T follicular helper cell (primary cell): ENCODE data around the gene MAB21L4.

Source experiments
- DNase-seq: peaks from one replicate; pipeline ENCODE4 v3.0.0-alpha.2; 2020; ENCODE audit warnings: low read depth

The MAB21L4 gene

DNA sequence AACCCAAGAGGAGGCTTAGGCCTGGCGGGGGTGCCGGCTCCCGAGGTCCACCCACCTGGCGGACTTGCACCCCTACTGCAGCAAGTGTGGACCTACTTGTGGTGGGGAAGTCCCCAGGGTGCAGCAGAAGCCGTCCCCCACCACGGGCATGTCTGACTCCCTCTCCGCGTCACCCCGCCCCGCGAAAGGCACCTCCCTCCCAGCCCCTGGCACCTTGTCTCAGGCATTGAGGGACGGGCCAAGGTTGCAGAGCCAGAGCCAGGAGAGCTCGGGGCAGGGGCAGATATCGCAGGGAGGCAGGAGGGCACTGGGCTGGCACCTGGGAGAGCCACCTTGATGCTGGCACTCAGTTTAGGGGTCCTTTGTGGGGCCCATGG is 29.2 kb upstream of the MAB21L4 start:
- DNase-seq: no peak

GRCh38 chr2:240922982-240923537 is 27.1 kb upstream of the MAB21L4 start:
- no peak for DNase-seq

GRCh38 chr2:240922245-240922981 is 26.5 kb upstream of the MAB21L4 start:
- no peak for DNase-seq

GRCh38 chr2:240921995-240922244 is 26.0 kb upstream of the MAB21L4 start:
- no peak for DNase-seq

DNA sequence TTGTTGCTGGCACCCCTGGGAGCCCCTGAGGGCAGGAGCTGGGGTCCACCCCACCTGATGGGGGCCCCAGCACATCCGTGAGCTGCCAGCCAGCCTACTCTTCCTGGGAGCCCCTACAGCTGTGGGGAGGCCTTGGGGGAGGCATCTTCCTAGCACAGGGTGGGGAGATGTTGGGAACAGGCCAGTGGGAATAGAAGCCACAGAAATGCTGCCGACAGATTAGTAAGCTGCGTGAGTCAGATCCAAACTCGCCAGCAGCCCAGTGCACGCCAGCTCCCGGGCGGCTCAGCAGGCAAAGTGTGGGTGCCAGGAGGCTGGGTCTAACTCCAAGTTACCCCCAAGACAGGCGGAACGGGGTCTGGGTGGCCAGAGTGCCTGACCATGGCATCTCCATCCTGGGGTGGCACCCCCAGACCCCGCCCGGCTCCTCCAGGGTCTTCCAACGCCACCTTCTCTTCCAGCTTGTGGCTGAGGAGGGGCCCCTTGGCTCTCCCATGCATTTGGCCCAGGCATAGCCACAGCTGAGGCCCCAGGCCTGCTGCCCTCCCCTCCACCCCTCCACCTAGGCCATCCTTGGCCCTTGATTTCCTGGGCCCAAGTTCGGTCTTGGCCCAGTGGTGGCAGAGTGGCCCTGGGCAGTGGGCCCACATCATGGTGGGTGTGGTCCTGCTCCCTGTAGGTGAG is 25.5 kb upstream of the MAB21L4 start:
- no peak for DNase-seq

DNA sequence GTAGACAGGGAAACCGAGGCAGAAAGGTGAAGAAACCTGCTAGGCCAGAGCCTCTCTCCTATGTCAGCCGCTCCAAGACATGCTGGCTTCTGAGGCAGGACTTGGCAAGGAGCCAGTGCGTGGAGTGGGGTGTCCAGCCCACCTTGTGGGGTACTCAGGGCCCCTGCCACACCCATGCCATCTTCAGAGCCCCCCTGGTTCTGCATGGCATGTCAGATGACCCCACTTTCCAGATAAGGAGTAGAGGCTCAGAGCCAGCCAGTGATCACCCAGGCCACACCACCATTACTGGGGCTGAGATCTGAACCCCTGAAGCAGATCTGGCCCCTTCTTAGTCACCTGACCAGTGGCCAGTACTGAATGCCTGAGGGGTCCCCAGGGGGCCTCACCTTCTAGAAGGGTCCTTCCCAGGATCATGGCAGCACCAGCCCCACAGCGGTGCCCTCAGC is 24.9 kb upstream of the MAB21L4 start:
- no peak for DNase-seq

GRCh38 chr2:240919786-240920782 is 24.1 kb upstream of the MAB21L4 start:
- no peak for DNase-seq

DNA sequence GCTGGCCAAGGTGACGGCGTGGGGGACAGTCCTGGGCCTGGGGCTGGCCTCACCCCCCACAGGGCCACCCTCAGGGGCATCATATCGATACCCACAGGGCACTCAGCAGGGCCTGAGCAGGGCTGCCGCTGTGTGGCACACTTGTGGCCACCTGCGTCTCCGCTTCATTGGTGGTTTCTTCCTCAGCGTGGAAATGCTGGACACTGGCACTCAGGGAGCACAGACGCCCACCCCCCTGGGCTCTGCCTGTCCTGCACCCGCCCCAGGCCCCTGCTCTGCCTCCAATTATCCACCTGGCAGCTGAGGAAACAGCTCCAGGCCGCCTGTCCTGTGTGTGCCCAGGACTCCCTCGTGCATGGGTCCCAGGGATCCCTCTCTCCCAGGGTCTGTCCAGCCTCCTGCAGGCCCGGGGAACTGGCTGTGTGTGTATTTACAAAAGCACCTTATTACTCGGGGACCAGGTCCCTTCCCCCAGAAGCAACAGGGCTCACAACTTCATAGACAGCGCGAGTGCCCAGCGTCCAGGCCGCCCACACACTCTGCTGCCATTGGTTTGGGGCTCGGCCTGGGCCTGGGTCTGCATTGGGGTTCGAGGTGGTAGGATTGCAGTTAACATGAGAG is 23.3 kb upstream of the MAB21L4 start:
- DNase-seq: no peak

DNA sequence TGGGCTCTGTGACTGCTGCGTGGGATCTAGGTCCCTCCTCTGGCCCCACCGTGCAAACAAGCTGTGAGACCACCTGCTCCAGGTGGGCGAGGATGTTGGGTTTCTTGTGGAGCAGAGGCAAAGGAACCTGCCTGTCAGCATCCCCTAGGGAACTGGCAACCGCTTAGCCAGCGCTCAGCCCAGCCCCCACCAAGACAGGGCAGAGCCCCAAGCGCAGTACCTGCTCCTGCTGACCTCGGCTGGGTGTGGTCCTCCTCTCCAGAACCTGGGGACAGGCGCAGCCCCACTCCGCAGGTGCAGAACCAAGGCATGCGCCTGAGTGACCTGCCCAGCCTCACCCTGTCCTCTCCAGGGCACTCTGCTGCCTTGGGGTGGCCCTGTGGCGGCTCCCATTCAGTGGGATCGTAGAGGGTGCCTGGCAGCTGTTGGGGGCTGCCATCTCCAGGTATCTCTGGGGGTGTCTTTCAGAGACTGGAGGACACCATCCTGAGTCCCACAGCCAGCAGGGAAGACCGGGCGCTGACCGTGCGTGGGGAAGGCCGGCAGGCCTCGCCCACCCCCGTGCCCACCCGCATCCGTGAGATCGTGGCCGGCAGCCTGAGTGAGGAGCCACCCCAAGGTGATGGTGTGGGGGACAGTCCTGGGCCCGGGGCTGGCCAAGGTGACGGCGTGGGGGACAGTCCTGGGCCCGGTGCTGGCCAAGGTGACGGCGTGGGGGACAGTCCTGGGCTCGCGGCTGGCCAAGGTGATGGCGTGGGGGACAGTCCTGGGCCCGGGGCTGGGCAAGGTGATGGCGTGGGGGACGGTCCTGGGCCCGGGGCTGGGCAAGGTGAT is 22.5 kb upstream of the MAB21L4 start:
- no peak for DNase-seq

DNA sequence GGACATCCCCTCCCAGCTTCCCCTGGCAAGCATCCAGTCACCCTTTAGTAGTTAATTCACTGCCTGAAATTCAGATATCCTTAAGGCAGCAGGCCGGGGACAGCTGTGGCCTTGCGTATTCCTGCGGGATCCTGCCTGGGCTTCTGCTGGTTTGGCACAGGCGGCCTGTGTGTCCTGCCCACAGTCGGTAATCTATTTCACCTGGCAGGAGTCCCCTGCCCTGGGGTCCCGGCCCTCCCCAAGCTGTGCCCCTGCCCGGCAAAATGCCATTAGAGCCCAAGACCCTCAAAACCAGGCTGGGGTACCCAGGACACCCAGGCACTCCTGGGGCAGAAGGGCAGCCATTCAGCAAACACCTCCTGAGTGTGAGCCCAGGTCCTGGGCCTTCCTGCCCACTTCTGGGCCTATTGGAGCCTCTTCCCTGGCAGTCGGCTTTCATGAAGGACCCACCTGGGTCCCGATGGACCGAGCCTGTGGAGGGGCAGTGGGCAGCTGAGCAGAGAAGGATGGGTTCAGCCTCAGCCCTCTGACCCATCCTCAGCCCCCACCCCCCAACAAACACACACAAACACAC is 21.8 kb upstream of the MAB21L4 start:
- no peak for DNase-seq

DNA sequence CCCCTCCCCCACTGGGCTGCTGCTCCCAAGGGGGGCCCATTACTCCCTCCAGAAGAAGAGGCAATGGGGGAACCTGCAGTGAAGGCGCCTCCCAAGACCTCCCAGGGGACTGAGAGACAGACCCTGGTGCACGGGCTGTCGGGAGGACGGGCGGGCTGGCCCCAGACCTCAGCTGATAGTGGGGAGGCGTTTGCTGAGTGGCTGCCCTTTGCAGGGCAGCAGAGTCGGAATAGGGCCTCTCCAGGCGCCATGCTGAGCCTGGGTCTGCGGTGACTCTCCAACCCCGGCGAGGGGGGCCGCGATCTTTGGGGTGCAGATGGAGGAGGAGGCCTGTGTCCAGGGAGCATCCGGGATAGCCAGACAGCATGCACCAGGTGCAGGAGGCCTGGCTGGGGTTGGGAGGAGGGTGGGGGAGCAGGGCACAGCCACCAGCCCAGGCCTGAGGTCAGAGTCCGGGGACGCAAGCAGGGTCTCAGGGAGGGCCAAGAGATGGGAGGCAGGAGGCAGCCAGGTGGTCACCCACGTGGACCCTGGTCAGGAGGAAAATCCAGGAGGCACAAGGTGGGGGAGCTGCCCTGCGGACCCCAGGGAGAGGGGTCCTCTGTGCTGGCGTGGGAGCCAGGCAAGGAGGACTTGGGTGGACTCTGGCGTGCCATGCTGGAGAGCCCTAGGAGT is 21.2 kb upstream of the MAB21L4 start:
- DNase-seq: no peak

DNA sequence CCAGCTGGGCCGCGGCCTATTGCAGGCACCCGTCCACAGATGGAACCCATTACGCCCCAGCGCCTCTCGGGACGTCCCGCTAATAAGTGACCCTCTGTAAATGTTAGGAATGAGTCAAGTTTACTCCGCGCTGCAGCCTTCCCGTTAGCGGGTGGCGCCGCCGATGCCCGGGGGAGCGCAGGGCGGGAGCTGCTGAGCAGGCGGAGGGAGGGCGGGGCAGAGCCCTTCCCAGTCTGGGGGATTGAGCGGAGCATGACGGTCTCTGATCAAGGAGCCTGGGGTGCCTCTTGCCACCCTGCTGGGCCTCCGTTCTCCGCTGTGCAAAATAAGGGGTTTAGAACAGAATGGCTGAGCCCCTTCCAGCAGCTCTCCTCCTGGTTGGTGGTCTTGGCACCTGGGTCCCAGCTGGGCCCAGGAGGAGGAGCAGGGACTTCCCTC is 20.6 kb upstream of the MAB21L4 start:
- no peak for DNase-seq

DNA sequence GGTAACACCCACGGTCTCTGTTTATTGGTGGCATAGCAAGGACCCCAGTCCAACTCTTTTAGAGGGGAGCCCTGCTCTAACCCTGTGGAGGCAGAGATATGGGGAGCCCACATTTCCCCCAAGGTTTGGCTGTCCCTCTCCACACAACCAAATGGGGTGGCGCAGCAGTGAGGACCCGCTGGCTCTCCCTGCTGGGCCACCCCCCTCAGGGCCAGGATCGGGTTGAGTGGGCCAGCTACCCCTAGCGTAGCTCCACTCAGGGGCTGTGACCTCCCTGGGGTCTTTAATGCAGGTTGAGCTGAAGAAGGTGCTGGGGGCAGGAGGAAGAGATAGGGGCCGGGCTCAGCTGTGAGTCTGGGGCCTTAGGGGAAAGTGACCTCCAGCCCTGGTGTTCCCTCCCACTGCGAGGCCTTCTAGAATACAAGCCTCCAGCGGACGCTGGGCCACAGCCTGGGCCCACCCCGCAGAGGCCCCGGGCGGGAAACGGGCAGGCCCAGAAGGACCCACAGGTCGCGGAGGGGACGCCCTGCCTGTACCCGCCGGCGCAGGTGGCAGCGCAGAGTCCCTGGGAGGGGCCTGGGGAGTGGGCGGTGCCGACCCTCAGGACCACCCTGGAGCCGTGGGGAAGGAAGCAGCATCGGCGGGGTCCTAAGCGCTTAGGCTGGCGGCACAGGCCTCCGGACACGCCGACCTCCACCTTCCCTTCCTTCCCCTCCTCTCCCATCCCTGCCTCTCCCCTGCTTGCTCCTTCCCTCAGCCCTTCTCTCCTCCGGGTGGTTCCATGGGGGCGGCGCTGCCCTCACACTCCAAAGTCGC is 19.8 kb upstream of the MAB21L4 start:
- DNase-seq: no peak

DNA sequence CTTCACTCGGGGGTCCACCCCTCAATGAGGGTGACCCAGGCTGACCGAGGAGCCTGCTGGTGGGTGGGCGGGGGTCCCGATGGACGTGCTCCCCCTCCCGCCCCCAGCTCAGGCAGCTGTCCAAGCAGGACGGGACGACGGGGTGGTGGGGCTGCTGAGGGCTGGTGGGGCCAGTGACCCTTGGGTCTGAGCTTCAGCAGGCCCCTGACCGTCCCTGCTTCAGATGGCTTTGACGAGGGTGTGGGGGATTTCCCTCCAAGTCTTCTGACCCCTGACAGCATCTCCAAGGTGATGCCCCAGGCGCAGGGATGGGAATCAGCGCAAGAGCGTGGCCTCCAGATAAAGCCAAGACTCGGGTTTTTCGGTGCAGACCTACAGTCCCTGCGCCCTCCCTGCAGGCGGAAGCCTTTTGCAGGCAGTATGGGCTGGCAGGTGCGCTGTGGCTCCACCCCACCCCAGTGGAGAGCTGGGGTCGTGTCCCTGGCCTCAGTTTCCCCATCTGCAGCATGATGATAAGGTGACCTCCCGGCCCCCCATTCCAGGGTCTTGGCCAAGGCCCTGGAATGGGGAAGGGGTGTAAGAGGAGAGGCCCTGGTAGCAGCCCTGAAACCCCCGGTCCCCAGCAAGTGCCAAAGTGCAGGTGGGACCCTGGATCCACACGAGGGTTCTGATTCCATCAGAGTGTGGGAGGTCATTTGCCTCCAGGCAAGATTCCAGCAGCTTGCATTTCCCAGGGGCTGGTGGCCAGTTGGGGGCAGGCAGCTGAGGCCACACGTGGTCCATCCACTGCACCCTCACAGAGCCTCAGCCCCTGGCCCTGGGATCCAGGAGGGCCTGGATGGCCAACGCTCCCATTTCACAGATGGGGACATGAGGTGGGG is 18.9 kb upstream of the MAB21L4 start:
- DNase-seq: no peak

GRCh38 chr2:240913810-240914644 is 18.1 kb upstream of the MAB21L4 start:
- DNase-seq: peak; percentile 37

GRCh38 chr2:240912878-240913809 is 17.2 kb upstream of the MAB21L4 start:
- DNase-seq: no peak
